Gastrocnemius medialis (tissue), 4 donors: ENCODE data around the gene EFCAB6. TPM values are rescaled to one million over a fixed set of nuclear protein-coding genes. Genes with fewer than 3 reads are reported as not detected.

Experiments
- ATAC-seq, 2 donors: fragments of 150-250 bp; one replicate each; pipeline ENCODE4 v1.9.1; 2016
- DNase-seq, 2 donors: peaks; one replicate each; pipeline ENCODE4 v3.0.0-alpha.2; 2019
- H3K27ac ChIP-seq, 4 donors: fragments of 200-600 bp; sonication (generic); 1 replicate in 1 of 4; 2 replicates in 3 of 4; pipeline ENCODE4 v1.5.1; 2016 to 2018; ENCODE audit warnings: mild to moderate bottlenecking in 2 of 4, moderate library complexity in 1 of 4
- H3K27me3 ChIP-seq, 3 donors: fragments of 200-600 bp; sonication (generic) in 2 of 3; 1 replicate in 1 of 3; 2 replicates in 2 of 3; pipeline versions ENCODE4 v1.5.1 to v1.6.0; 2016 to 2019; ENCODE audit warnings: mild to moderate bottlenecking in 1 of 3, moderate library complexity in 1 of 3
- H3K36me3 ChIP-seq, 2 donors: fragments of 200-600 bp; sonication (generic) in 1 of 2; one replicate each; pipeline ENCODE4 v1.5.1; 2017 to 2018
- H3K4me1 ChIP-seq, 2 donors: fragments of 200-600 bp; sonication (generic) in 1 of 2; one replicate each; pipeline ENCODE4 v1.5.1; 2016 to 2017; ENCODE audit warnings: mild to moderate bottlenecking in 2 of 2
- H3K4me3 ChIP-seq, 4 donors: fragments of 200-600 bp; sonication (generic) in 3 of 4; 1 replicate in 1 of 4; 2 replicates in 3 of 4; pipeline ENCODE4 v1.5.1; 2016 to 2019; ENCODE audit warnings: mild to moderate bottlenecking in 2 of 4
- H3K9me3 ChIP-seq, 3 donors: fragments of 200-600 bp; sonication (generic) in 2 of 3; 1 replicate in 1 of 3; 2 replicates in 2 of 3; pipeline ENCODE4 v1.5.1; 2016 to 2019
- POLR2A ChIP-seq, 2 donors: fragments of 450-650 bp; IDR thresholded peaks; one replicate each; pipeline ENCODE4 v1.6.1; 2017; ENCODE audit warnings: antibody characterized with exemption in 2 of 2, mild to moderate bottlenecking in 2 of 2, moderate library complexity in 2 of 2
- in situ Hi-C, 4 donors: fragments of 200-750 bp; cut with MboI; loops; one replicate each; pipeline versions ENCODE4 v1.15.0 to v1.8.0; 2017; ENCODE audit warnings: low sequenced_read_pairs in 4 of 4
- intact Hi-C: fragments of 100-400 bp; cut with DNase I; formaldehyde crosslinking; loops from one replicate; pipeline ENCODE4 v1.15.1; 2023; ENCODE audit warnings: low total_unique reads
- total RNA-seq, 4 donors: library from RNA; depleted of rRNA; stranded (reverse); fragments of >200 nt; gene quantifications; one replicate each; pipeline versions ENCODE4 v1.1.0 to v1.2.3, GENCODE V29; 2016
- TF ChIP-seq, protein P1 (sequence below), 5 experiments: fragments of 450-650 bp in 3 of 5; fragments of 200-600 bp in 2 of 5; sonication (generic) in 2 of 5; IDR thresholded peaks in 4 of 5; conservative IDR thresholded peaks in 1 of 5; 1 replicate in 4 of 5; 2 replicates in 1 of 5; pipeline ENCODE4 v1.5.1; 2016 to 2019; ENCODE audit warnings: antibody characterized with exemption in 5 of 5, mild to moderate bottlenecking in 3 of 5, moderate library complexity in 3 of 5

Gene EFCAB6
- total RNA-seq, 4 donors from 2014 or later = 0.07 to 4.4 (median 0.28) TPM

DNA sequence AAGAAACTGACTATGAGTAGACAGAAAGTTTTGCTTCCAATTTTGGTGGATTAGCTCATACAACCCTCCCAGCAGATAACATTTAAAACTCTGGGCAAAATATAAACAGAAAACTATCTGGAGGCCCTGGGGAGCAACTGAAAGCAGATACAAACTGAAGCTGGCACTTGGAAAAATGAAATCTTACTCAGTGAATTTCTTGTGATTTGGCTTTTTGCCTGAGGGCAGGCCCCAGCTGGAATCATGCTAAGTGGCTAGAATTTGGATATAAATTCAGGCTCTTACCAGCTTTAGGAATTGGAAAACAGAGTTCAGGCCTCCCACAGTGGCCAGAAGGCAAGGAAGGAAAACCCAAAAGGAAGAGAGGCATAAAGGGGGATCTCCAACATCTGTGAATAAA is 85.8 kb downstream of the EFCAB6 start:
- in situ Hi-C loops = no loop called here
- H3K9me3 ChIP-seq = no peaks in the 10 kb centered on the region
- H3K4me3 ChIP-seq = no peak overlapping the region
- no peaks in the 10 kb centered on the region for H3K27me3 ChIP-seq
- no peak for TF ChIP-seq POLR2A (IDR thresholded peaks at IDR 0.05)
- TF ChIP-seq, protein P1, sequence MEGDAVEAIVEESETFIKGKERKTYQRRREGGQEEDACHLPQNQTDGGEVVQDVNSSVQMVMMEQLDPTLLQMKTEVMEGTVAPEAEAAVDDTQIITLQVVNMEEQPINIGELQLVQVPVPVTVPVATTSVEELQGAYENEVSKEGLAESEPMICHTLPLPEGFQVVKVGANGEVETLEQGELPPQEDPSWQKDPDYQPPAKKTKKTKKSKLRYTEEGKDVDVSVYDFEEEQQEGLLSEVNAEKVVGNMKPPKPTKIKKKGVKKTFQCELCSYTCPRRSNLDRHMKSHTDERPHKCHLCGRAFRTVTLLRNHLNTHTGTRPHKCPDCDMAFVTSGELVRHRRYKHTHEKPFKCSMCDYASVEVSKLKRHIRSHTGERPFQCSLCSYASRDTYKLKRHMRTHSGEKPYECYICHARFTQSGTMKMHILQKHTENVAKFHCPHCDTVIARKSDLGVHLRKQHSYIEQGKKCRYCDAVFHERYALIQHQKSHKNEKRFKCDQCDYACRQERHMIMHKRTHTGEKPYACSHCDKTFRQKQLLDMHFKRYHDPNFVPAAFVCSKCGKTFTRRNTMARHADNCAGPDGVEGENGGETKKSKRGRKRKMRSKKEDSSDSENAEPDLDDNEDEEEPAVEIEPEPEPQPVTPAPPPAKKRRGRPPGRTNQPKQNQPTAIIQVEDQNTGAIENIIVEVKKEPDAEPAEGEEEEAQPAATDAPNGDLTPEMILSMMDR (IDR thresholded peaks at IDR 0.05 in 4 of 5, conservative IDR thresholded peaks at IDR 0.05 in 1 of 5) = no peak
- H3K36me3 ChIP-seq = no peaks in the 10 kb centered on the region
- ATAC-seq (no peak), DNase-seq (no peak)
- no peak overlapping the region for H3K27ac ChIP-seq
- intact Hi-C loops = no loop called here
- no peaks in the 10 kb centered on the region for H3K4me1 ChIP-seq

DNA sequence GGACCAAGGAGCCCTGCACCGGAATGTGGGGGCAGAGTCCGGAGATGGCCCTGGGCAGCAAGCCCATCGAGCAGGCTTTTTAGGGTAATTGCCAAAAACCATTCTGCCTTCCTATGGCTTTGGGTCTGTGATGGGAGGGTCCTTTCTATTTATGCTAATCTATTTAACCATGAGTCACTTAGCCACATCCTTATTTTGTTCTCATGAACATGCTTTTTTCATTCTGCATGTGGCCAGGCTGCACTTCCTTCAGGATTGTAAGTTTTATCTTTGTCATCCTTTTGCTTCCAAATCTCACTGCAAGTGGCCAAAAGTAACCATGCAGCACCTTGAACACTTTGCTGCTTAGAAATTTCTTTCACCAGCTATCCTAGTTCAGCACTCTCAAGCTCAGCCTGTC is 88.3 kb downstream of the EFCAB6 start:
- H3K9me3 ChIP-seq = no peaks in the 10 kb centered on the region
- H3K27me3 ChIP-seq = no peaks in the 10 kb centered on the region
- no peak overlapping the region for H3K27ac ChIP-seq
- ATAC-seq = no peak
- intact Hi-C loops (no loop called here), in situ Hi-C loops (no loop called here)
- no peaks in the 10 kb centered on the region for H3K4me1 ChIP-seq
- DNase-seq = no peak
- H3K36me3 ChIP-seq = no peaks in the 10 kb centered on the region
- TF ChIP-seq, protein P1 (IDR thresholded peaks at IDR 0.05 in 4 of 5, conservative IDR thresholded peaks at IDR 0.05 in 1 of 5) = no peak
- TF ChIP-seq POLR2A (IDR thresholded peaks at IDR 0.05) = no peak
- no peak overlapping the region for H3K4me3 ChIP-seq

DNA sequence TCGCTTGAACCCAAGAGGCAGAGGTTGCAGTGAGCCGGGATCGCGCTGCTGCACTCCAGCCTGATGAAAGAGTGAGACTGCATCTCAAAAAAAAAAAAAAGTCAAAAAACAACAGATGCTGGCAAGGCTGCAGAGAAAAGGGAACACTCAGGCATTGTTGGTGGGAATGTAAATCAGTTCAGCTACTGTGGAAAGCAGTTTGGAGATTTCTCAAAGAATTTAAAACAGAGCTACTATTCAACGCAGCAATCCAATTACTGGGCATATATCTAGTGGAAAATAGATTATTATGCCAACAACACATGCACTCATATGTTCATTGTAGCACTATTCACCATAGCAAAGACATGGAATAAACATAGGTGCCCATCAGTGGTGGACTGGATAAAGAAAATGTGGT is 89.7 kb downstream of the EFCAB6 start:
- no peak for TF ChIP-seq POLR2A (IDR thresholded peaks at IDR 0.05)
- TF ChIP-seq, protein P1 (IDR thresholded peaks at IDR 0.05 in 4 of 5, conservative IDR thresholded peaks at IDR 0.05 in 1 of 5) = no peak
- DNase-seq (no peak), ATAC-seq (no peak)
- Histone ChIP-seq H3K4me1 (no peaks in the 10 kb centered on the region), H3K27me3 (no peaks in the 10 kb centered on the region), H3K27ac (no peak overlapping the region), H3K4me3 (no peak overlapping the region), H3K36me3 (no peaks in the 10 kb centered on the region), H3K9me3 (no peaks in the 10 kb centered on the region)
- intact Hi-C loops = no loop called here
- in situ Hi-C loops = no loop called here

DNA sequence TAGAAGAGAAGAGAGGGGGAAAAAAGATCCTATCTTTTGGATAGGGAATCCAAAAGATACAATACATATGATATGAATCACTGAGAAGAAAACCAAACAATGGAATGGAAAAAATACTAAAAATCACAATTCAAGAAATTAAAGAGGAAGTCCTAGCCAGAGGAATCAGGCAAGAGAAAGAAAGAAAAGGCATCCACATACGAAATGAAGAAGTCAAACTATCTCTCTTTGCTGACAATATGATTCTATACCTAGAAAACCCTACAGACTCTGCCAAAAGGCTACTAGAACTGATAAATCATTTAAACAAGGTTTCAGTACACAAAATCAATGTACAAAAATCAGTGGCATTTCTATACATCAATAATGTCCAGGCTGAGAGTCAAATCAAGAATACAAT is 91.4 kb downstream of the EFCAB6 start:
- Histone ChIP-seq H3K27ac (no peak overlapping the region), H3K9me3 (no peaks in the 10 kb centered on the region), H3K27me3 (no peaks in the 10 kb centered on the region), H3K36me3 (no peaks in the 10 kb centered on the region), H3K4me1 (no peaks in the 10 kb centered on the region), H3K4me3 (no peak overlapping the region)
- in situ Hi-C loops (no loop called here), intact Hi-C loops (no loop called here)
- TF ChIP-seq, protein P1 (IDR thresholded peaks at IDR 0.05 in 4 of 5, conservative IDR thresholded peaks at IDR 0.05 in 1 of 5) = no peak
- no peak for TF ChIP-seq POLR2A (IDR thresholded peaks at IDR 0.05)
- ATAC-seq (no peak), DNase-seq (no peak)

DNA sequence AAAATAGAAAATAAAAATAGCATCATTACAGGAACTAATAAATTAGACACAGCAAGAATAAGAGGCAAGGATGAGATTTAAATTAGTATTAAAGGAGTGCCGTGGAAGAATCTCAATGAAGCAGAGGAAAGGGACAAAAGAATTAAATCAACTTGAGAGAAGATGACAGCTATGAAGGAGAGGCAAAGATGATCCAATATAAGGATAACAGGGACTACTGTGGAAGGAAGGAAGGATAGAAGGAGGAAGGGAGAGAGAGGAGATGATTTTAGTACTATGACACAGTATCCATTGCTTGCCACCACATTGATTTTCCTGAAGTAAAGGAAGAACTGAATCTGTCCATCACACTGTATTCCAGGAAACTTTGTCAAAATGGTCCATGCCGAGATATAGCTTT is 98.0 kb downstream of the EFCAB6 start:
- Histone ChIP-seq H3K27ac (no peak overlapping the region), H3K4me1 (no peaks in the 10 kb centered on the region), H3K9me3 (no peaks in the 10 kb centered on the region), H3K36me3 (no peaks in the 10 kb centered on the region), H3K4me3 (no peak overlapping the region), H3K27me3 (no peaks in the 10 kb centered on the region)
- DNase-seq = no peak
- in situ Hi-C loops = no loop called here
- intact Hi-C loops = no loop called here
- no peak for ATAC-seq
- TF ChIP-seq, protein P1 (IDR thresholded peaks at IDR 0.05 in 4 of 5, conservative IDR thresholded peaks at IDR 0.05 in 1 of 5) = no peak
- TF ChIP-seq POLR2A (IDR thresholded peaks at IDR 0.05) = no peak
